Neural cell (in vitro differentiated cells): ENCODE measurements around the gene S100A16.

ENCODE experiments used
- EP300 ChIP-seq: fragments of 450-650 bp; conservative IDR thresholded peaks from 2 replicates; pipeline ENCODE4 v1.6.1; 2014; ENCODE audit warnings: antibody characterized with exemption, mild to moderate bottlenecking, moderate library complexity; ENCODE audit not compliant: poor library complexity, severe bottlenecking
- EZH2 ChIP-seq: fragments of 200-600, 300-800 bp; shearing (Covaris generic), sonication (generic); IDR thresholded peaks from 2 replicates; pipeline ENCODE4 v1.6.1; 2014; ENCODE audit warnings: antibody characterized with exemption, low read length, borderline replicate concordance, mild to moderate bottlenecking; ENCODE audit not compliant: insufficient read depth, poor library complexity, severe bottlenecking
- POLR2AphosphoS5 ChIP-seq: IDR thresholded peaks from 2 replicates; pipeline ENCODE4 v1.6.1; 2012
- TF ChIP-seq, protein P1 (sequence below): fragments of 450-650 bp; IDR thresholded peaks from 2 replicates; pipeline ENCODE4 v1.5.1; 2014; ENCODE audit warnings: antibody characterized with exemption, mild to moderate bottlenecking, moderate library complexity; ENCODE audit not compliant: poor library complexity, severe bottlenecking

DNA sequence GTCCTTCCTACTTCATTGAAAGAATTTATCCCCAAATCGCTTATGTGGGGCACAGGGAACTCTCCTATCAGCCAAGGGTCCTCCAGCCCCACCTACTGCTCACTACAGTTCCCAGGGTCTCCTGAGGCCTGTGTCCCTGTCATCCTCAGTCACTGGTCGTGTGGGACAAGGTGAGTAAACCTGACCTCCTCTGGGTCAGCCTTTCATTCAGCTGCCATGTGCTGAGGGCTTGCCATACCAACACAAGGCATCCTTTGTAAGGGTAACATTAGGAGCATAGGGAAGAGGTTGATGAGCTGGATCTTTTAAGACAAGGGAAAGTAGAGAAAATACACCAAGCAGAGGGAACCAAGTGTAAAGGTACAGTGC lies 34.4 kb upstream of the S100A16 start:
- TF ChIP-seq EP300 (no peak), EZH2 (no peak), POLR2AphosphoS5 (no peak)
- TF ChIP-seq, protein P1, sequence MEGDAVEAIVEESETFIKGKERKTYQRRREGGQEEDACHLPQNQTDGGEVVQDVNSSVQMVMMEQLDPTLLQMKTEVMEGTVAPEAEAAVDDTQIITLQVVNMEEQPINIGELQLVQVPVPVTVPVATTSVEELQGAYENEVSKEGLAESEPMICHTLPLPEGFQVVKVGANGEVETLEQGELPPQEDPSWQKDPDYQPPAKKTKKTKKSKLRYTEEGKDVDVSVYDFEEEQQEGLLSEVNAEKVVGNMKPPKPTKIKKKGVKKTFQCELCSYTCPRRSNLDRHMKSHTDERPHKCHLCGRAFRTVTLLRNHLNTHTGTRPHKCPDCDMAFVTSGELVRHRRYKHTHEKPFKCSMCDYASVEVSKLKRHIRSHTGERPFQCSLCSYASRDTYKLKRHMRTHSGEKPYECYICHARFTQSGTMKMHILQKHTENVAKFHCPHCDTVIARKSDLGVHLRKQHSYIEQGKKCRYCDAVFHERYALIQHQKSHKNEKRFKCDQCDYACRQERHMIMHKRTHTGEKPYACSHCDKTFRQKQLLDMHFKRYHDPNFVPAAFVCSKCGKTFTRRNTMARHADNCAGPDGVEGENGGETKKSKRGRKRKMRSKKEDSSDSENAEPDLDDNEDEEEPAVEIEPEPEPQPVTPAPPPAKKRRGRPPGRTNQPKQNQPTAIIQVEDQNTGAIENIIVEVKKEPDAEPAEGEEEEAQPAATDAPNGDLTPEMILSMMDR: no peak
